ENCODE results near the gene IFI6.

DNA sequence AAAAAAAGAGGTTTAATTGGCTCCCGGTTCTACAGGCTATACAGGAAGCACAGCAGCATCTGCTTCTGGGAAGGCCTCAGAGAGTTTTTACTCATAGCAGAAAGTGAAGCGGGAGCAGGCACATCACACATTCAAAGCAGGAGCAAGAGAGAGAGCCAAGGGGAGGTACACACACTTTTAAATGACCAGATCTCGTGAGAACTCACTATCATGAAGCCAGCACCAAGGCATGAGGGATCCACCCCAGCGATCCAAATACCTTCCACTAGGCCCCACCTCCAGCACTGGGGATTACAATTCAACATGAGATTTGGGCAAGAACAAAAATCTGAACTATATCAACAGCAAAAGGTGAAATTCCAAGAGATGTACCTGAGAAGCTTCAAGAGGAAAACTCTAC is 33.0 kb upstream of the IFI6 start:
- TF ChIP-seq TAF1 (IDR thresholded peaks at IDR 0.05; ENCODE audit: low read depth, low read length) (no peak), POLR2A (IDR thresholded peaks at IDR 0.05; ENCODE audit: low read depth, low read length) (no peak)
